NOMO-1 treated with dmso at 0.1 percent for 144 hours (cell line): Measurements from ENCODE around the gene CAPZA3.
"Not testable (repeated sequence)": the region's sequence is repeated elsewhere in the genome, so short reads cannot be mapped to it uniquely, and the experiment has no call there.

ENCODE experiments used
- DNase-seq: peaks from one replicate; lab custom pipeline; 2025; ENCODE audit not compliant: unreplicated experiment; lab: John Stamatoyannopoulos, UW

CAPZA3 gene, protein sequence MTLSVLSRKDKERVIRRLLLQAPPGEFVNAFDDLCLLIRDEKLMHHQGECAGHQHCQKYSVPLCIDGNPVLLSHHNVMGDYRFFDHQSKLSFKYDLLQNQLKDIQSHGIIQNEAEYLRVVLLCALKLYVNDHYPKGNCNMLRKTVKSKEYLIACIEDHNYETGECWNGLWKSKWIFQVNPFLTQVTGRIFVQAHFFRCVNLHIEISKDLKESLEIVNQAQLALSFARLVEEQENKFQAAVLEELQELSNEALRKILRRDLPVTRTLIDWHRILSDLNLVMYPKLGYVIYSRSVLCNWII

DNA sequence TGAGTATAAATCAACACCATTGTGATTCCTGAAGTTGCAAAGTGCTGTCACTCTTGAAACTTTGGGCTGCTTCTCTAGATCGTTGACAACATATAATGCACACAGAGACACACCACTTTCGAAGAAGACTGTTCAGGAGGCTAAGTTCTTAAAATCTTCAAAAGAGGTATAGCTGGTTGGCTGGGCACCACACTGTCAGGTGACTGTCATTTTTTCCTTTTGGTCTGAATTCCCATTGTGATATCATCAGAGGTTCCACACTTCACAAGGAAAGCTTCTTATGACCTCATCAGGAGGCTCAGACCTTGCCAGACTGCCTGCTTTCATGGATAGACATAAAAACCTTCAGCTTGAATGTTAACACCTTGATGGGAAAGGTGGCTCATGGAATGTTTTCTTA, at the start of gene CAPZA3, which contains the start of gene PLCZ1:
CAPZA3 (plus strand) TSS at position 301 of the 400 bp plus-strand sequence. CDS start 150 bp downstream, outside the sequence.
PLCZ1 (minus strand) TSS at position 194 of the 400 bp plus-strand sequence. CDS start 641 bp downstream, outside the sequence.
- no peak for DNase-seq

DNA sequence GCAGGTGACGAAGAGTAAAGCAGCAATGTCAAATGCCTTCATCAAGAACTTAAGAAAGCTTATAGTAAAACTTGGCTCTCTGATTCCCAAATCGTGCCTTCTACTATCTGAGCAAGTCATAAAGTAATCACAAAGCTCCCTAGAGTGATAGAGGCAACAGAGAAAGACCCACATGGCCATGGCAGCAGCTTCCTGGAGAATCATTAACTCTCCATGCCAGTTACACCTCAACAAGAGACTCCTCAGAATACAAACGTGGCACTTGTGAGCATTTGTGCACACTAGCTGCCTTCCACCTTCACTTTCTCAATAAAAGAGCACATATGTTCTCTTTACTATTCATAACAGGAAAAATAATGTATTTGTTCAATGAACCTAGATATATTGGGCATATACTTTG, 48.1 kb upstream of the CAPZA3 start:
- no peak for DNase-seq

DNA sequence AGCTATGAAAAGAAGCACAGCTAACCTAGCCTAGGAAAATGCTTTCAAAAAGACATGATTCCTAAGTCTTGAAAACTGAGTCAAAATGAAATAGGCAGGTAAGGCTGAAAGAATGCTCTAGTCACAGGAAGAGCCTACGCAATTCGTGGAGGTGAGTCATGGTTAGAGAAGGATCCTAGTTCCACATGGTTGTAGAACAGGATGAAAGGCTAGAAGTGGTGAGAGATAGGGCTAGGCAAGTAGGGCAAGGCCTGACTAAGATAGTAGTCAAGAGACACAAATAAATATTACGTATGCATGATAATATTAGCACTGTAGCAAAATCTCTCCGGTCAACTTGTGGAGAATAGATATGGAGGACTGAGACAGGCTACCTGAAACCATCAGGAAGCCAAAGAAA, 47.3 kb upstream of the CAPZA3 start:
- no peak for DNase-seq

DNA sequence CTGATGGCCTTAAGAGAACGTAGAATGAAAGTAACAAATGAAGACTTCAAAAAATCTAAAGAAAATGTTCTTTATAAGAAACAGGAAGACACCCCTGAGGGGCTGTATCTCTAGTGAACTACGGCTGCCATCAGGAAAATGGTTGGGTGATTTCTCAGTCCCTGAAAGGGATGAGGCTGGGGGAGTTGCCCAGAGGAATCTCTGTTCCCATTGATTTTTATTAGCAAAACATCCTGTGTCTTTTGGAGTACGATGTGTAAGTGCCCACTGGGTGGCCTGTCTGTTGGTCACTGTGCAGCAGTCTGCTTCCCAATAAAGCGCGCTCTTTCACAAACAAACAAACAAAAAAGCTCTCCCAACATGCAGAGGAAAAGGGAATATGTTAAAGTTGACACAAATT, 43.9 kb upstream of the CAPZA3 start:
- not testable (repeated sequence) for DNase-seq

DNA sequence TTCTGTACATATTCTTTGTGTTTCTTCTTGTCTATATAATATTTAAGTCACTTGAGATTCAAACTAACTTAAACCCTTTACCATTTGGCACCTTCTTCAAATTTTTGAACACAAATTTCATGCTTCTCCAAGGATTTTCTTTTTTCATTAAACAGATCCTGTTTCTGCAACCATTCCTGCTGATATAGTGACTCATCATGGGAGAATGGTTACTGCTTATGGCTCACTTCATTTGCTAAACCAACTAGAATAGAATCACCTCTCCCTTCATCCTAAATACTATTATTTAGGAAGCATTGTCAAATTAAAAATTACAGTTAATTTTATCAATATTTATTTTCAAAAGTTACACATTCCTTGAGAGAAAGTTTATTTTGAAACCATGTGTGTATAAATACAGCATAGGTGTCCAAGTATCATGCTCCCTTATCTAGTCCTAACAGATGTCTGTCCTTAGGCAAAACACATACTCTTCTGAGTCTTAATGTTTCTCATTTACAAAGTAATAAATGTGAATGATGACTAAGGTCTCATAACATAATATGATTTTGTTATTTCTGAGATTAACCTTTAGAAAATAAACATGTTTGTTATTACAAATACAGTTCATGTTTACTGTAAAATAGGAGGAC, 40.8 kb upstream of the CAPZA3 start:
- DNase-seq = no peak

DNA sequence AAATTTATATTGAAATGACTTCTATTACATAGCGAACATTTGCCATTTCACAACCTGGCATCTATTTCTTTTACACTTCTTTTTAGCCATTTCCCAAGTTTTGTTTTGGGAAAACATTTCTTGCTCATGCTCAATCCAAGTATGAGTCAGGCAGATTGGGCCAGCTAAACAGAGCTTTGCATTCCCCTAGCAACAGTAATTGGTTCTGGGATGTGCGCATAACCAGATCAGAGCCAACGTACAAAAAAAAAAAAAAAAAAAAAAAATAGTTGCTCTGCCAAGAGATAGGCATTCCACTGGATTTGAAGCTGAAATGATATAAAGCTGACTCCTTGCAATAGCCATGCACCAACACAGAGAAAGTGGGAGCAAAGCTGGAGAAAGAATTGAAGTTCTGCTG, 37.6 kb upstream of the CAPZA3 start:
- no peak for DNase-seq

DNA sequence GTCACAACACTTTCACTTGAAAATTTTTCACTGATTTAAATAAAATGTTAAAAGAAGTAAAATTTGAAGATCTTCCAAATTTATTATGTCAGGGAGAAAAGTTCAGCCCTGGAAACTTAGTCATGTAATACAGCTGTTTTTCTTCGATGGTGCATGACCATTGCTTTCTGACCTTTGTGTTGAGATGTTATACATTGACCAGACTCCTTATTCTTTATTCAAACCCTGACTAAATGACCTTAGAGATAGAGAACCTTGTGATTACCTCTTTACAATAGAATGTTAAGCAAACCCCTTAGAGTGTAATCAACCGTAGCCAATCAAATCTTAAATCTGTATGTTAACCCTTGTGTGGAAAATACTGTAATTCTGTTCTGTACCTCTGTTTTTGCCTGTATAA, 34.6 kb upstream of the CAPZA3 start:
- no peak for DNase-seq

DNA sequence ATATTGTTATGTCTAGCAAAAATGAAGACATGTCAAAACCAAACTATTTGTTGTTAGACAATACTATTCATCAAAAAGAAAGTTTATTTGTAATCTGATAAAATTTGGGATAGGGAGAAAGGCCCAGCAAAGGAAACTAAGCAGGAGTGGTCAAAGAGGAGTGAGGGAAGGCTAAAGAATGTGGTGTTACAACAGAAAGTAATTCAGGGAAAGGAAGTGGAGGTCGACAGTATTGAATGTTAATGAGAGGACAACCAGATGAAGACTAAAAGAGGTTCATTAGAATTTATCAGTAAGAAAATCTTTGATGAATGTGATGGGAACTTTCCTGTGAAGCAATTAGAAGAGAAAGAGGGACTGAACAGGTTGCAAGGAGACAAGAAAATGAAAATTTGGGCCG, 34.0 kb upstream of the CAPZA3 start:
- no peak for DNase-seq

DNA sequence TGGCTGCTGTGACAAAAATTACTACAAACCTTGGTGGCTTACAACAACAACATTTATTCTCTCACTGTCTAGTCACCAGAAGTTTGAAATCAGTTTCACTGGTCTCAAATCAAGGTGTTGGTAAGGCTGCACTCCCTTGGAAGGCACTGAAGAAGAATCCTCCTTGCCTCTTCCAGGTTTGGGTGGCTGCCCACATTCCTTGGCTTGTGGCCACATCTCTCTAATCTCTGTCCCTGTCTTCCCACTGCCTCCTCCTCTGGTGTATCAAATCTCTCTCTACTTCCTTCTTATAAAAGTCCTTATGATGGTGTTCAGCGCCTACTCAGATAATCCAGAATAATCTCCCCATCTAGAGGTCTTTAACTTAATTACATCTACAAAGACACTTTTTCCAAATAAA, 31.1 kb upstream of the CAPZA3 start:
- DNase-seq = no peak

DNA sequence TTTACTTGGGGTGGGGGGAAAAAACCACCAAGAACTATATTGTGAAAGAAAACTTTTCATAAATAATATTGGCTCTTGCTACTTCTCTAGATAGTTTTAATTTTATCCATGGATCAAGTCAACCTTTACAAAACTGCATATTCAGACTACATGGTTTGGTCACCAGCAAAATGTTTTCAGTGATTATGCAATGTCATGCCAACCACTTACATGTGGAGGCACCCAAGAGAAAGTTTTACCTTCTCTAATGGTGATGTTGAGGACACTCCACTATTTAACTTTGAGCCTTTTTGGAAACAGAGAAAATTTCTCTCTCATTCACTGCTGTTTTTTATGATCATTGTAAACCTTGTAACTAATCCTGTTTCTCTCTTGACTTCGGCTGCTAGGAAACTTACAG, 21.7 kb upstream of the CAPZA3 start:
- no peak for DNase-seq

DNA sequence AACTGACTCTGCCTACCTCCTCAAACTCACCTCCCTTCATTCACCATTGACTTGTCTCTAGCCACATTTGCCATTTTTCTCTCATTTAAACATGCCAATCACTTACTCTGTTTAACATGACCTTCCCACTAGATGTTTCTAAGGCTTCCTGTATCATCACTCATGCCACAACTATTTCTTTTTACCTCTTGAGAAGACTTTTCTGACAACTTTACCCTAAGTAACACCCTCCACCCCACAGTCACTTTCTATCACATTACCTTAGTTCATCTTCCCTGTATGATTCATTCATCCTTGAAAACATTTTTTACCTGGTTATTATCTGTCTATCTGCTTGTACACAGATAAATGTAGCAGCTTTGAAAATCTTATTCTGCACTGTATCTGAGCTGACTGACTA, 19.5 kb upstream of the CAPZA3 start:
- DNase-seq = no peak

DNA sequence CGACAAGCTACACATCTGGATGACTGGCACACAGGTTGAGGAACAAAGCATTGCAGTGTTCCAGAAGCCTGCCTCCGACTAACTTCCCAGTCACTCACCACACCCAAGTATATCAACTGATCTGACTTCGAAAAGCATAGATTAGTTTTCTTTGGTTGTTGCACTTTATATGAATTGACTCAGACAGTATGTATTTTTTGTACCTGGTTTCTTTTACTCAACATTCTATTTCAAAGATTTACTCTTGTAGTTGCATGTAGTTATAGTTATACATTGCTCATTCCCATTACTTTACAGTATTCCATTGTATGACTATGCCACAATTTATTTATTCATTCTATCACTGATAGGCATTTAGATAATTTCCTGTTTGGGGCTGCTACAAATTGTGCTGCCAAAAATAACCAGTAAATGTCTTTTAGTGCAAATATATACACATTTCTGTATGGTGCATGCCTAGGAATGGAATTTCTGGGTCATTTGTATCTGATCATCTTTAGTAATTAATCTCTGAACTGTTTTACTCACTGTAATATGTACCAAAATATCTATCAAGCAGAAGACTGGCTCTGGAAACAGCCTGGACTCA, 17.9 kb upstream of the CAPZA3 start:
- no peak for DNase-seq

DNA sequence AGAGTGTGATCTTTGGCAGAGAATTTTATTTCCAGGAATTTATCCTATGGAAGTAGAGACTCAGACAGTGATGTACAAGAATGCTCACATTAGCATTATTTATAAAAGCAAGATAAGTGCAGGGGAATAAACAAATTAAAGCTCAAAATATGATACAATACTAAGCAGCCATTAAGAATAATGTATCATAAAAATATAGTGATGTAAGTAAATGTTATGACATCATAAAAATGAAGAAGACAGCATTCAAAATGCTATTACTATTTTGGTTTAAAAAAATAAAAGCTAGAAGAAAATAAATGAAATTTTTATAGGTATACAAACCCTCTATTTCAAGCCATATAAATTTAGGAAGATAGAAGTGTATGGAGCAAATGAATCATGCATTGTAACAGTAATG, 17.2 kb upstream of the CAPZA3 start:
- DNase-seq = no peak

DNA sequence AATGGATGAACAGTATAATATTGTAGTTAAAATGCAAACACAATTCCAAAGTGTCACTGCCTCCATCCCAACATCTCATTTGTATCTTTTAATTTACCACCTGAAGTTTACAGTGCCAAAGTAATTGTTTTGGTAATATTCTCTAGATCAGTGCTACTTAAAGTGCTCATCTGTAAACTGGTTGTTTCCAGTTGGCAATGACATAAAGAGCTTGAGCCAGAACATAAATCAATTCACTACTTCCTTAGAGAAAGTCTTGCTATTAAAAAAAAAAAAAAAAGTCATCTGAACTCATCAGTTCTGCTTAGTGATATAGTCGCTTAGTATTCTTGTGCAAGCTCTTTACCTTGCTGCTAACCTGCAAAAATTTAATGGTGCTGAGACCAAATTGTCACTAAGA, 16.5 kb upstream of the CAPZA3 start:
- no peak for DNase-seq

DNA sequence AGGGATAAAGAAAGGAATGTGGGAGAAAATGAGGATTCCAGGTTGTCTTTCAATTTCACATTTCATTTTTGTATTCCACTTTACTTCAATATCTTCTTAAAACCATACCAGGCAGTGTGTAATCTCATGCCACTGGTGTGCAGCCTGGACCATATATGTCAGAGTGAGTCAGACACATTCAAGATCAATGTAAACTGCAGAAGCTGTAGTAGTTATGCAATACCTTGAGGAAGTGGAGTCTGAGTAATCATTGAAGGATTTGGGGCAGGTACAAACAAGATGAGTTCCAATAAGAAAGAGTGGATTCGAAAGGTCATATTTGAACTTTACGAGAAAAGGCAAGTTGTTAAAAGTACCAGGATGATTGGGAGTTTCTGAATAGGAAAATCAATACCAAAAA, 14.2 kb upstream of the CAPZA3 start:
- DNase-seq = no peak

DNA sequence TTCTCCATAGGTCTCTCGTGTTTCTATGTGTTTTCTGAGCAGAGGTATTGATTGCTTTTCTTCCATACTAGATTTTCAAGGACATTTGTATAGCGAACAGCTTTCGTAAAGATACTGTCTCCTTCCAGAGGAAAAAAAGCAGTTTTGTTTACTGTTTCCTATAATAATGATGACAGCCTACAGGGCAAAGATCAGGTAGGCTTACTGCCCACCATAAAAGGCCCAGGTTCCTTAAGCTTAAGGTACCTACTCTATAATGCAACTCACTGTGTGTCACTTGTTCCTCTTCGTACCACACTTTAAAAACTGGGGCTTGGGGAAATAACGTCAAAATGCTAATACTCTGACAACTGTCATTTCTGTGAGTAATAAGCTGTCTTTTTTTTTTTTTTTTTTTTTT, 6.8 kb upstream of the CAPZA3 start:
- DNase-seq = no peak

DNA sequence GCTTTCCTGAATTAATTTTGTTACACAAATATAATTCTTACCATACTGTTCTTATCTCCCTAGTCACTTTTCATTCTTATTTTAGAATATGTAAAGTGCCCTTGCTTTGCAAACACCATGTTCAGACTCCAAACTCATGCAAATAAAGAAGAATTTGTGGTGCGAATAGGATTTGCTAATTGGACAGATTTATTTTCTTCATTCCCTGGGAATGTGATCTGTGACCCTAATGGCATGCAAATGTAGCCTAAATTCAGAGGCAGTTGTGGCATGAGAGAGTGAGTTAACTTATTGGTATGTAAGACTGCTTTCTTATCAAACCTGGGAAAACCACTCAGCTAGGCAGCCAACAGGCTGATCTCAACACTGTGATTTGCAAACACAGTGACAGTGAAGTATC, 10.0 kb downstream of the CAPZA3 start:
- DNase-seq = no peak

DNA sequence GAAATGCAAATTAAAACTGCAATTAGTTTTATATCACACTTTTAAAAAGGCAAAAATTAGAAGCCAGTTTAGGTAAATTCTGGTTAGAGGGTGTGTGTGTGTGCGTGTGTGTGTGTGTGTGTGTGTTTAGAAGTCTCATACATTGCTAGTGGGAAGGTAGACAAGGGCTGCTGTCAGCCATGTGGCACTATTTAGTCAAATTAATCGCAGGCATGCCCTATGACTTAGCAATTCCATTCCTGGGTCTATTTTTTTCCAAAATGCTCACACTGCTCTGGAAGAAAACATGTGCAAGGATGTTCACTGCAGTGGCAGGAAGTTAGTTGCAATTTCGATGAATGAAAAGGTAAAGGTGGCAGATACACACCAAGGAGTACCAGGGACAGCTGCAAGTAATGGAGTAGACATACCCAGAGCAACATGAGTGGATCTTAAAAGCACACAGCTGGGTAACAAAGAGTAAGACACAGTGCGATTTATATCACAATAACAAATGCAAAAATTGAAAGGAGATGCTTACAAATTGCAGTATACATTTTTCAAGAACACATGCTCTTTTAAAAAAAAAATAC, 11.6 kb downstream of the CAPZA3 start:
- DNase-seq = no peak

DNA sequence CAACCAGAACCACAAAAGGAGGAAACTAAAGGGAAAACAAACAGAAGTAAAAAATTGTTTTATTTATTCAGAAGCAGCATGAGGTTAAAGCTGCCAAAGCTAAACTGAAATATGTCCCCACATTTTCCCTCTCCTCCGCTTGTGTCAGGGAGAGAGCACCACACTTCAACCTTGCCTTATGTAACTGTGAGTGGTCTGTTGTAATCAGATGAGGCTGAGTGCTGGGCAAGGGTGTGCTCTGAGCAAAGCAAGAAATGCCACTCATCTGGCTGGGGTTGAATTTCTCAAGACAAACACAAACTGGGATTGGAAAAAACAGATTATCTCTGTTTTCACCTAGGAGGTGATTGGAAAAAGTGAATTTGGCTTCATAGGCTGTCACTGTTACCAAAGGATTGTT, 12.2 kb downstream of the CAPZA3 start:
- no peak for DNase-seq

DNA sequence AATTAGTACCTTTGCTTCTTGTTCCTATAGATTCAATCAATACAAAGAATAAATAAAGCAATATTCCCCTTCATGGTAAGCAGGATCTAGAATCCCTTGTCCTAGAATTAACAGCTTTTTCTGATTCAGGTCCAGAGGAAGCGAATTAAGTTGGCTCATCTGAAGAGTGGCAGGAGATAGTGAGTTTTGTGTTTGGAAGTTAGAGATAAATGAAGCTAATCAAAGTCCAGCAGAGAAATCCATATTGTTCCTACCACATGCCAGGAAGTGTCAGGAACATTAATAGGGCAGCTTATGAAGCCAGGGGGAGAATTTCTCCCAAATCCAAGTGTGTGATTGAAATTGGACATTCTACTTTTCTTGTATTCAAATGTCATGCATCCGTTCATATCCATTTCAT, 13.9 kb downstream of the CAPZA3 start:
- DNase-seq = no peak

DNA sequence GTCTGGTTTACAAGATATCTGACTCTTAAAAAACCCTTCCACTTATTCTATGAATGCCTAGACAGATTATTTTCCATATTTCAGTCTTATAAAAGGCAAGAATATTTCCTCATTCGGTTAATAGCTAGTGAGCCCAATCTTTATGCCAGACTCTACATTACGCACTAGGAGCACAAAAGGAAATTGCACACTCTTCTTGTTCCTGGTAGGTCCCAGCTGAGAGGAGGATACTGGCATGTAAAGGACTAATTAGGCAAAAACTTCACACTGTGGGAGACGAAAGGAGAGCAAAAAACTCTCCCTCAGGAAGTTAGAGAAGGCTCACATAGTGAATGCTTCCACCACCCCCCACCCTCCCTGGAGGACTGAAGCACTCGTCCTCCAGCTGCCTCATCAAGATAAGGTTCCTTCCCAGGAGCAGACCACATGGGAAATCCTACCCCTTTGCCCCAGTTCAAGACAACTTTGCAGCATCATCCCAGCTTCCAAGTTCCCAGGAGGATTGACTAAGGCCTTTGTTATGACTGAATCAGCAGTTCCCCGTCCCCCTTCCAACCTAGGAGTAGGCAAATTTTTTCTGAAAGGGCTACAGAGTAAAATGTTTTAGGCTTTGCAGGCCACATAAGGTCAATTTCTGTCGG, 14.5 kb downstream of the CAPZA3 start:
- no peak for DNase-seq

DNA sequence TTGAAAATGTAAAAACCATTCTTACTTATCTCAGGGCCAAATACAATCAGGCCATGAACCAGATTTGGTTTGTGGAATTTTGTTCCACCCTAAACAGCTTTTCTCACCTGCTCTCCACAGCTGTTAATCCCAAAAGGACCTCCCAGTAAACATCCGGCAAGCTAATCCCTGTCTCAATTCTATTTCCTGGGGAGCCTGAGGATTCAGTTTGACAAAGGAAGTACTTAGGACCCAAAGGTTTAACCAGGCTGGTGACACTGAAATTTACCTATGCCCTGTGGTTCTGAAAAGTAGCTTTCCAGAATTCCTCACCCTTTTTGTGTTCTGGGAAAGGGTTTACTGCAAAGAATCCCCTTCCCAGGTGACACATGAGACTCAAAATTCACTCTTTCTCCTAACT, 15.0 kb downstream of the CAPZA3 start:
- no peak for DNase-seq
